ENCODE data around the gene SPSB1. TPM values are rescaled to one million over a fixed set of nuclear protein-coding genes. Genes with fewer than 3 reads are reported as not detected.

The SPSB1 gene
- total RNA-seq, 2 donors from 2014 or later: 29.0 to 57.1 TPM

DNA sequence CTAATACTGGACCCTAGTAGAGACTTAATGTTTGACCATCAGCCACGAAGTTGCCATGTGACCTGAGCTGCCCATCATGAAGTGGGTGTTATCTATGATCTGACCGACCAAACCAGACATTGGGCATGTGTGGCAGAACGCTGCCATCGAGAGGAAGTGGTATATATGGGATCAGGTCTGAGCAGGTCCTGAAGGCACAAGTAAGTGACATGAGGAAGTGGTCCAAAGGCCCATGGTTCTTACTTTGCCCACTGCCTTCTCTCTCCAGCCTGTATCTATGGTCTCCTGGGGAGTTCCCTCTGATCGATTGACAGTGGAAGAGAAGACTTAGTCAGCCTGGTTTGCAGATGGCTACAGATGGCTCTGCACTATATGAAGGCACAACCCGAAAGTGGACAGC, 7.9 kb downstream of the SPSB1 start:
- 65% methylated on average over 6 of the region's 6 CpGs for WGBS
- Histone ChIP-seq H3K4me3 (no peak overlapping the region), H3K27ac (no peak overlapping the region), H3K36me3 (no peaks in the 10 kb centered on the region), H3K9me3 (no peaks in the 10 kb centered on the region), H3K27me3 (replicated peaks; ENCODE audit: insufficient read depth) (no peaks in the 10 kb centered on the region), H3K4me1 (replicated peaks) (peaks cover 9% of the 10 kb centered on the region)
- TF ChIP-seq POLR2A (IDR thresholded peaks at IDR 0.05) (no peak), POLR2AphosphoS5 (IDR thresholded peaks at IDR 0.05) (no peak)
- TF ChIP-seq, protein P1, sequence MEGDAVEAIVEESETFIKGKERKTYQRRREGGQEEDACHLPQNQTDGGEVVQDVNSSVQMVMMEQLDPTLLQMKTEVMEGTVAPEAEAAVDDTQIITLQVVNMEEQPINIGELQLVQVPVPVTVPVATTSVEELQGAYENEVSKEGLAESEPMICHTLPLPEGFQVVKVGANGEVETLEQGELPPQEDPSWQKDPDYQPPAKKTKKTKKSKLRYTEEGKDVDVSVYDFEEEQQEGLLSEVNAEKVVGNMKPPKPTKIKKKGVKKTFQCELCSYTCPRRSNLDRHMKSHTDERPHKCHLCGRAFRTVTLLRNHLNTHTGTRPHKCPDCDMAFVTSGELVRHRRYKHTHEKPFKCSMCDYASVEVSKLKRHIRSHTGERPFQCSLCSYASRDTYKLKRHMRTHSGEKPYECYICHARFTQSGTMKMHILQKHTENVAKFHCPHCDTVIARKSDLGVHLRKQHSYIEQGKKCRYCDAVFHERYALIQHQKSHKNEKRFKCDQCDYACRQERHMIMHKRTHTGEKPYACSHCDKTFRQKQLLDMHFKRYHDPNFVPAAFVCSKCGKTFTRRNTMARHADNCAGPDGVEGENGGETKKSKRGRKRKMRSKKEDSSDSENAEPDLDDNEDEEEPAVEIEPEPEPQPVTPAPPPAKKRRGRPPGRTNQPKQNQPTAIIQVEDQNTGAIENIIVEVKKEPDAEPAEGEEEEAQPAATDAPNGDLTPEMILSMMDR (IDR thresholded peaks at IDR 0.05): no peak
- DNase-seq (ENCODE audit: low spot score): no peak
- intact Hi-C loops (cut with DNase I): no loop called here

DNA sequence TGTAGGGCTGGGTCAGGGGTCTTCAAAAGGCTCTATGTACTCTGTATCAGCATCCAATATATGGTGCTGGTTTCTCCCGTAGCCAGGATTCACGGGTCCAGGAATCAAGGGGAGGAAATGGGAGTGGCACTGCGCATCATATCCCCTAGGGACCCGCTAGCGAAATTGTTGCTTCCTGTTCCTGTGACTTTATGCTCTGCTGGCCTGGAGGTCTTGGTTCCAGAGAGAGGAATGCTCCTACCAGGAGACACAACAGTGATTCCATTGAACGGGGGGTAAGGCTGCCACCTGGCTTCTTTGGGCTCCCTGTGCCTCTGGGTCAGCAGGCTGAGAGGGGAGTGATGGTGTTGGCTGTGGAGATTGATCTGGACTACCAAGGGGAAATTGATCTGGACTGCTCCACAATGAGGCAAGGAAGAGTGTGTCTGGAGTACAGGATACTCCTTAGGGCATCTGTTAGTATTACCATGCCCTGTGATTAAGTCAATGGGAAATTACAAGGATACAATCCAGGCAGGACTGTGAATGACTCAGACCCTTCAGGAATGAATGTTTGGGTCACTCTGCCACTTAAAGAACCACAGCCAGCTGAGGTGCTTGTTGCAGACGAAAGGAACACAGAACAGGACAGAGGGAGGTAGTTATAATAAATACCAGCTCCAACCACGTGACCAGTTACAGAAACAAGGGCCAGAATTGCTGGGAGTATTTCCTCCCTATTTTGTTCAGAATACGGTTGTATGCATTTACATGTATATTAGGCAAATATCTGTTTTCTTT, 10.2 kb downstream of the SPSB1 start:
- peak; percentile 61 for DNase-seq (ENCODE audit: low spot score)
- Histone ChIP-seq H3K4me1 (replicated peaks) (peaks cover 9% of the 10 kb centered on the region), H3K36me3 (no peaks in the 10 kb centered on the region), H3K27ac (peak overlapping the region in 1 of 2 donors; percentile 41), H3K4me3 (no peak overlapping the region), H3K27me3 (replicated peaks; ENCODE audit: insufficient read depth) (no peaks in the 10 kb centered on the region), H3K9me3 (no peaks in the 10 kb centered on the region)
- TF ChIP-seq POLR2AphosphoS5 (IDR thresholded peaks at IDR 0.05): peak; percentile 78
- TF ChIP-seq, protein P1 (IDR thresholded peaks at IDR 0.05): no peak
- peak; percentile 13 for TF ChIP-seq POLR2A (IDR thresholded peaks at IDR 0.05)
- WGBS: 46% methylated on average over 9 of the region's 9 CpGs
- intact Hi-C loops (cut with DNase I): no loop called here

DNA sequence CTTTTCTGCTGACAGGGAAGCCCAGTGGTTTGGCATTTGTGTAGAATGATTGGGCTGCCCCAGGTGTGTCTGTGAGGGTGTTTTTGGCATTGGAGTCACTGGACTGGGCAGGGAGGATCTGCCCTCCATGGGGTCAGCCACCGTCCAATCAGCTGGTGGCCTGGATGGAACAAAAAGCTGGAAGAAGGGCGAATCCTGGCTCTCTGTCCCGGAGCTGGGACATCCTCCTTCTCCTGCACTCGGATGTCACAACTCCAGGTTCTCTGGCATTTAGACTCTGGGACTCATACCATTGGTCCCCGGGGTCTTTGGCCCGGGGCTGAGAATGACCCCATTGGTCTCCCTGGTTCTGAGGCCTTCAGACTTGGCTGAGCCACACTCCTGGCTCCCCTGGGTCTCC, 11.2 kb downstream of the SPSB1 start:
- Histone ChIP-seq H3K27ac (no peak overlapping the region), H3K4me1 (replicated peaks) (peaks cover 9% of the 10 kb centered on the region), H3K36me3 (no peaks in the 10 kb centered on the region), H3K9me3 (no peaks in the 10 kb centered on the region), H3K4me3 (no peak overlapping the region), H3K27me3 (replicated peaks; ENCODE audit: insufficient read depth) (no peaks in the 10 kb centered on the region)
- WGBS: 90% methylated on average over 6 of the region's 6 CpGs
- TF ChIP-seq POLR2AphosphoS5 (IDR thresholded peaks at IDR 0.05) (no peak), POLR2A (IDR thresholded peaks at IDR 0.05) (no peak)
- TF ChIP-seq, protein P1 (IDR thresholded peaks at IDR 0.05): no peak
- no peak for DNase-seq (ENCODE audit: low spot score)
- intact Hi-C loops (cut with DNase I): no loop called here

DNA sequence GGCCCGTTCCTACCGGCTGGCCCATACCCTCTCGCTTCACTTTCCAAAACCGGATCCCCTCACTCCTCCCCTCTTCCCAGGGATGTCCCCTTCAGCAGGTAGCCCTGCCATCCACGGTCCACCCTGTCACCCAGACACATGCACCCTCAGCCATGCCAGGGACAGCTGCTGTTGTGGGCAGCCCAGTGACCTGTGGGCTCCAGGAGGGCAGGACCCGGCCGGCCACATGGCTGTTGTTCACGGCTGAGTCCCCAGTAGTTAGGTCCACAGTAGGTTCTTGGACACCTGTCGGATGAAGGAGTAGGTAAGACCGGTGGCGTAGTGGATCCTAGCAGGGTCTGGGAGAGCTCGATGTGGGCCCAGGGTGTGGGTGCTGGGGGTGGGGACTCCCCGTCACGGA, 12.5 kb downstream of the SPSB1 start:
- Histone ChIP-seq H3K4me3 (no peak overlapping the region), H3K27ac (no peak overlapping the region), H3K4me1 (replicated peaks) (peaks cover 9% of the 10 kb centered on the region), H3K27me3 (replicated peaks; ENCODE audit: insufficient read depth) (no peaks in the 10 kb centered on the region), H3K36me3 (no peaks in the 10 kb centered on the region), H3K9me3 (no peaks in the 10 kb centered on the region)
- intact Hi-C loops (cut with DNase I): no loop called here
- TF ChIP-seq POLR2AphosphoS5 (IDR thresholded peaks at IDR 0.05) (no peak), POLR2A (IDR thresholded peaks at IDR 0.05) (no peak)
- TF ChIP-seq, protein P1 (IDR thresholded peaks at IDR 0.05): no peak
- WGBS: 88% methylated on average over 14 of the region's 14 CpGs
- no peak for DNase-seq (ENCODE audit: low spot score)

DNA sequence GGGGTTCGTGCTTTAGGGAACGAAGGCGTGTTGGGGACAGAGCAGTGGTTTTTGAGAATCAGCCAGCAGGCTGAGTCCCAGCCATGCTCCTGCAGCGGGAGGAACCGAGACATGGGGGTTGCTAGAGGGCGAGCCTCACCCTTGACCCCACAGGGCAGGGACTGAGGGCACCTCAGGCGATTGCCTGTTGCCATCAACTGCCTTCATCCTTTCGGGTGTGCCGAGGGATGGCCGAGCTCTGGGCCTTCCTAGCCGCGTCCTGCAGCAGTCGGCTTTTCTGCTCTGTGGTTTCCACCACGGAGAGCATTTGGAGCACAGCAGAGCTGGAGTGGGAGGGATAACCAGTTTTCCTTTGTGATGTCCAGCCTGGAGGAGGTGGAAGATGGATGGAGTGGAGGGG, 13.3 kb downstream of the SPSB1 start:
- Histone ChIP-seq H3K27ac (no peak overlapping the region), H3K4me3 (no peak overlapping the region), H3K27me3 (replicated peaks; ENCODE audit: insufficient read depth) (no peaks in the 10 kb centered on the region), H3K36me3 (no peaks in the 10 kb centered on the region), H3K9me3 (no peaks in the 10 kb centered on the region), H3K4me1 (replicated peaks) (peaks cover 9% of the 10 kb centered on the region)
- no peak for DNase-seq (ENCODE audit: low spot score)
- intact Hi-C loops (cut with DNase I): no loop called here
- 90% methylated on average over 14 of the region's 14 CpGs for WGBS
- TF ChIP-seq, protein P1 (IDR thresholded peaks at IDR 0.05): no peak
- TF ChIP-seq POLR2AphosphoS5 (IDR thresholded peaks at IDR 0.05): no peak
- no peak for TF ChIP-seq POLR2A (IDR thresholded peaks at IDR 0.05)

Data from prostate gland (tissue), 2 donors.